Germinal center (tissue), 1 donor: ENCODE measurements around the gene PRR19.
"Not testable (repeated sequence)": the region's sequence is repeated elsewhere in the genome, so short reads cannot be mapped to it uniquely, and the experiment has no call there.

Source experiments
- DNase-seq: peaks from one replicate; pipeline ENCODE4 v3.0.0; 2012; ENCODE audit warnings: mixed read lengths, low spot score

Gene PRR19

DNA sequence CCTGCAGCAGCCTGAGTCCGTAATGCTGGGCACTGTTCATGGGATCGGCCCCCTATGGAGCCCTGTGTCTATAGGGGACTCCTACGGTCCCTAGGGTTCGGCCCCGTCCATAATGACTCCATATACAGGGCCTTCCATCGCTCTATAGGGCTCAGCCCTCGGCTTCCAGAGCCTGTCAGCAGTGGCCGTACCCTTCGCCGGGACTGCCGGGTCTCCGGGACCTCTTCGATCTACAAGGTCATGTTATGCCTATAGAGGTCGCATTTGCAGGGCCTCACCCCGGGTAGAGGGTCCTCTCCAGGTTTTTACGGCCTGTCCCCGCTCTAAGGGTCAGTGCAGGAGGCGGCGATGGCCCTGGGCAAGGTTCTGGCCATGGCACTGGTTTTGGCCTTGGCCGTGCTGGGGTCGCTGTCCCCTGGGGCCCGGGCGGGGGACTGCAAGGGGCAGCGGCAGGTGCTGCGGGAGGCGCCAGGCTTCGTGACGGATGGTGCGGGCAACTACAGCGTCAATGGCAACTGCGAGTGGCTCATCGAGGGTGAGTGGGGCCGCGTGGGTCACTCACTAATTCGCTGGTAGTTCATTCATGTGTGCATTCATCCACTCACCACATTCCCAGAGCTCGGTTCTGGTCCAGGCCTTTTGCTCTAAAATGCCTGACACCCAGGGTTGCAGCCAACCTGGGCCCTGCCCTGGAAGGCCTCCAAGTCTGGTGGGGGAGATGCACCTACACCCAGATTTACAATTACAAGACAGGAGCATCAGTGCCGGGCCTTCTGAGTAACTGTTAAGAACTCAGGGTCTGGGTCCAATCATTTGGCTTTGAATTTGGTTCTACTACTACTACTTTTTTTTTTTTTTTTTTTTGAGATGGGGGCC lies 24.2 kb downstream of the PRR19 start:
- peak; percentile 49 for DNase-seq

GRCh38 chr19:42326969-42327368 lies 25.0 kb downstream of the PRR19 start:
- DNase-seq, result no peak

DNA sequence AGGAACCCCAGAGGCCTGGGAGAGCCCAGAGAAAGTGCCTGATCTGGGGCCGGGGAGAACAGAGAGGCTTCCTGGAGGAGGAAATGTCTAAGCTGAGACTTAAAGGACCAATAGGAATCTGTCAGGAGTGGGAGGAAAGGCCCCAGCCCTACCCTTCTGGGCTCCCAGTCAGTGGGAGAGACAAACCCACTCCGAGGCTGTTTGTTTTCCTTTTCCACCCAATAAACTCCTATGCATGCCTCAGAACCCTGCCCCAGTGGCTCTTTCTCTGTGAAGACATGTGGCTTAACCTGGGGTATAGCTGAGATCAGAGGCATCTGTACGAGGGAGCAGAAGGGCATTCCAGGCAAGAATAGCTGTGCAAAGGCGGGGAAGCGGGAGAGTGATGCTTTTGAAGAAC lies 25.4 kb downstream of the PRR19 start:
- no peak for DNase-seq

DNA sequence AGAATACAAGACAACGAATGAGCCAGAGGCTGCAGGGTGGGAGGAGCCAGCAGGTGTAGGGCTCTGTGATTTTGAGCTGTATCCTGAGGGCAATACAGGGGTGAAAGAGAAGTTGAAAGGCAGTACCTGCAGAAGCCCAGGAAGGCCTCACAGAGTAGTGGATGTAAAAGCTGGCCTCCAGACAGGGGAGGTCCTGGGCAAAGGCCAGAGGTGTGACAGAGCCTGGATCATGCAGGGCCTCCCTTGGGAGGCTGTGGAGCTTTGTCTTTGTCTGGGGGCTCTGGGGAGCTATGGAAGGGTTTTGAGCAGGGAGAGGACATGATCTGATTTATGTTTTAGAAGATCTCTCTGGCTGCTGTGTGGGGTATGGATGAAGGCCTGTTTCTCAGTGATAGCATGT lies 26.2 kb downstream of the PRR19 start:
- DNase-seq, result no peak

GRCh38 chr19:42328854-42329253 lies 26.9 kb downstream of the PRR19 start:
- no peak for DNase-seq

- no peak for DNase-seq
Observed at GRCh38 chr19:42330241-42330711, 28.3 kb downstream of the PRR19 start.

DNA sequence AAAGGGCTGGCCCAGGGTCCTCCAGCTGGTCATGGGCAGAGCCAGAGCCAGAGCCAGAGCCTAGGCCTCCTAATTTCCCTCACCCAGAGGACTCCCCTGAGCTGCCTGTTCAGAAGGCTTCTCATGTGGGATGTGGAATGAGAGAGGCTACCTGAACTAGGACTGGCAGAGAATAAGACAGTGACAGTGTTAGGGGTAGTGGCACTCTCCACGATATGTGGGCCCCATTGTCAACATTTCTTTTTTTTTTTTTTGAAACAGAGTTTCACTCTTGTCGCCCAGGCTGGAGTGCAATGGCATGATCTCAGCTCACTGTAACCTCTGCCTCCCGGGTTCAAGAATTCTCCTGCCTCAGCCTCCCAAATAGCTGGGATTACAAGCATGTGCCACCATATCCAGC lies 29.4 kb downstream of the PRR19 start:
- DNase-seq, result not testable (repeated sequence)

DNA sequence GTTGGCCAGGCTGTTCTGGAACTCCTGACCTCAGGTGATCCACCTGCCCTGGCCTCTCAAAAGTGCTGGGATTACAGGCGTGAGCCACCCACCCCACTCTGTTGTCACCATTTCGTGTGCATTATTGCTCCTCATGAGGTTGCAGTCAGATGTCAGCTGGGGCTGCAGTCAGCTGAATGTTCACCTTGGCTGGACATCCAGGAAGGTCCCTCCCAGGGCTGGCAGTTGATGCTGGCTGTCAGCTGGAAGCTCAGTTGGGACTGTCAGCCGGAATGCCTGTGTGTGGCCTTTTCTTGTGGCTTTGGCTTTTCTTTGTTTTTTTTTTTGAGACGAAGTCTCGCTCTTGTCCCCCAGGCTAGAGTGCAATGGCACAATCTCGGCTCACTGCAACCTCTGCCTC lies 30.1 kb downstream of the PRR19 start:
- DNase-seq, result no peak

DNA sequence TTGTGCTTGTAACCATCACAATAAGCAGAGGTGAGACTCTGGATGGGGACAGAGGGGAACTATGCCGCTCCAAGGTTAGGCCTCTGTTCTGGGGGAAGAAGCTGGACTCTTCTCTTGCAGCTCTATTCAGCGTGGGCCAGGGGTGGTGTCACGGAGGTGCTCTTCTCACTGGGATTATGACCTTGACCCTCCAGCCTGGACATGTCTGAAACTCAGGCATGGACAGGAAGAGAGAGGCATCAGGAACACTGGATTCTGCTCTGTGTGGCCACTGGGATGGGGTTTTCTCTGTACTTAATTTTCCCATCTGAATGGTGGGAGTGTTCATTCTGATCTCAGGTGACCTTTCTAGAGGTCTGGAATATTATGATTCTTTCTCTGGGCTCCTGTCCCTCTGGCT lies 31.1 kb downstream of the PRR19 start:
- no peak for DNase-seq

DNA sequence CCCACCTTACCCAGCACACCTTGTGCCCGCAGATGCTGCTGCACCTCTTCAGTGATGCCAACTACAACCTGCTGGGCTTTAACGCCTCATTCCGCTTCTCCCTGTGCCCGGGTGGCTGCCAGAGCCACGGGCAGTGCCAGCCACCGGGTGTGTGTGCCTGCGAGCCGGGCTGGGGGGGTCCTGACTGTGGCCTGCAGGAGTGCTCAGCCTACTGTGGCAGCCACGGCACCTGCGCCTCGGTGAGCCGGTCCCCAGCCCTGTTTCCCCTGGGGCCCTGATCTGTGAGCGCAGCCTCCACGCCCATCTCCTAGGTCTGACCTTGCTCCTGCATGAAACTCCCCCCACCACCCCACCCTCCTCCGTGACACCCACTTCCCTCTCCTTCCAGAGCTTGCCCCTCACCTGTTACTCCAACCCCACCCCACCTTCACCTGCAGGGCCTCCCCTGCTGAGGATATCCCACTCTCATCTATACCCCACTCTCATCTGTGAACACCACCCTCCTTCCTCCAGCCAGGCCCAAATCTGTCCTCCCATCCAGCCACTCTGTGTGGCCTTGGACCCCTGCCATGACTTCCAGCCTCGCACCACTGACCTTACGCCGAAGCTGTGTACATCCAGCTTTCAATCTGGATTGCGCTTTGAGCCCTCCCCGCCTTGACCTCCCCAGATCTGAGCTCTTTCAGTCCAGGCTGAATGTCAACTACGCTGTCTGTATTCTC lies 32.2 kb downstream of the PRR19 start:
- no peak for DNase-seq

DNA sequence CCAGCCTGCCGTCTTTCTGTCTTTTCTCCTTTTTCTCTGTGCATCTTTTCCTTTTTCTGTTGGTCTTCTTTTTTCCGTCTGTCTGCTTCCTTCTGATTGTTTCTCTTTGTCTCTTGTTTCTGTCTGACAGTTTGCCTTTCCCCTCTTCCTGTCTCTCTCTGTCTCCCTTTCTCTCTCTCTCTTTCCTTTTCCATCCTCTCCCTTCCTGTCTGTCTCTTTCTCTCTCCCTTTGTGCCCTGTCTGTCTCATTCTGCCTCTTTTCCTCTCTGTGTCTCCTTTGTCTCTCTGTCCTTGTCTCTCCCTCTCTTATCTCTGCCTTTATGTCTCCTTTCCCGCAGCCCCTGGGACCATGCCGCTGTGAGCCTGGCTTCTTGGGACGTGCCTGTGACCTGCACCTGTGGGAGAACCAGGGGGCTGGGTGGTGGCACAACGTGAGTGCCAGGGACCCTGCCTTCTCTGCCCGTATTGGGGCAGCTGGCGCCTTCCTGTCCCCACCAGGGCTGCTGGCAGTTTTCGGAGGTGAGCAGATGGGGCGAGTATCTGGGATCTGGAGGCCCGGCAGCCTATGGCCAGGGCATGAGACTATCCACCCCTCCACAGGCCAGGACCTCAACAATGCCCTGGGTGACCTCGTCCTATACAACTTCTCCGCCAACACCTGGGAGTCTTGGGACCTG lies 32.9 kb downstream of the PRR19 start:
- DNase-seq, result no peak

DNA sequence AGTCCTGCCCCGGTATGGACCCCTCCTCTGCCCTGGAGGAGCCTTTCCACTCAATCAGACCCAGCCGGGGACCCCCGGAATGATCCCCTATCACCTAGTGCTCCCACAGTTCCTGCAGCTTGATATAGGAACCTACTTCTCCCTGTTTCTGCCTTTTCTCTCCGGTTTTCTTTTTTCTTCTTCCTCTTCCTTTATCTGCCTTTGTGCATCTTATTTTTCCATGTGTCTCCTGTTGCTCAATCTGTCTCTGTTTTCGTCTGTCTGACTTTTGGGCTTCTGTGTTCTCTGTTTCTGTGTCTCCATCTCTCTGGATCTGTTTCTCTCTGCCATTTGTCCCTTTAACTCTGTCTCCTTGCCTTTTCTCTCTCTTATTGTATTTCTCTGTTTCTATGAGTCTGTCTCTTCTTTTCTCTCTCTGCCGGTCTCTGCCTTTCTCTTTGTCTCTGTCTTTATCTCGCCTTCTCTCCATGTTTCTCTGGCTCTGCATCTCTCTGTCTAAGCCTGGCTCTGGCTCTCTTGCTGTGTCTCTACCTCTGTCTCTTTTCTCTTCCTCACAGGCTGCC lies 33.5 kb downstream of the PRR19 start:
- DNase-seq, result no peak

DNA sequence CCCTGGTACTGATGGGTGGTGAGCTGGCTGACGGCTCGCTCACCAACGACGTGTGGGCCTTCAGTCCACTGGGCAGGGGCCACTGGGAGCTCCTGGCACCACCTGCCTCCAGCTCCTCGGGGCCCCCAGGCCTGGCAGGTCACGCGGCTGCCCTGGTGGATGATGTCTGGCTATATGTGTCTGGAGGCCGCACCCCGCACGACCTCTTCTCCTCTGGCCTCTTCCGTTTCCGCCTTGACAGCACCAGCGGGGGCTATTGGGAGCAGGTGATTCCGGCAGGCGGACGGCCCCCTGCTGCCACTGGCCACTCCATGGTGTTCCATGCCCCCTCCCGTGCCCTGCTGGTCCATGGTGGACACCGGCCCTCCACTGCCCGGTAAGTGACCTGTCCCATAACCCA lies 34.0 kb downstream of the PRR19 start:
- no peak for DNase-seq

DNA sequence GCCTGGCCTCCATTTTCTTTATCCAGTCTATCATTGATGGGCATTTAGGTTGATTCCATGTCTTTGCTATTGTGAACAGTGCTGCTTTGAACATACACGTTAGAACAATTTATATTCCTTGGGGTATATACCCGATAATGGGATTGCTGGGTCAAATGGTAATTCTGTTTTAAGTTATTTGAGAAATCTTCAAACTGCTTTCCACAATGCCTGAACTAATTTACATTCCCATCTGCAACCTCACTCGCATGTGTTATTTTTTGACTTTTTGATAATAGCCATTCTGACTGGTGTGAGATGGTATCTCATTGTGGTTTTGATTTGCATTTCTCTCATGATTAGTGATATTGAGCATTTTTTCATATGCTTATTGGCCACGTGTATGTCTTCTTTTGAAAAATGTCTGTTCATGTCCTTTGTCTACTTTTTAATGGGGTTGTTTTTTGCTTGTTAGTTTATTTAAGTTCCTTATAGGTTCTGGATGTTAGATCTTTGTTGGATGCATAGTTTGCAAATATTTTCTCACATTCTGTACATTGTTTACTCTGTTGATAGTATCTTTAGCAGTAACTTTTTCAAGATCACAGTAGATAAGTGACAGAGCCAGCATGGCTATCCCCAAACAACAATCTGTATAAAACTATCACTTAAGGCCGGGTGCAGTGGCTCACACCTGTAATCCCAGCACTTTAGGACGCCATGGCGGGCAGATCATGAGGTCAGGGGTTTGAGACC lies 37.4 kb downstream of the PRR19 start:
- not testable (repeated sequence) for DNase-seq

DNA sequence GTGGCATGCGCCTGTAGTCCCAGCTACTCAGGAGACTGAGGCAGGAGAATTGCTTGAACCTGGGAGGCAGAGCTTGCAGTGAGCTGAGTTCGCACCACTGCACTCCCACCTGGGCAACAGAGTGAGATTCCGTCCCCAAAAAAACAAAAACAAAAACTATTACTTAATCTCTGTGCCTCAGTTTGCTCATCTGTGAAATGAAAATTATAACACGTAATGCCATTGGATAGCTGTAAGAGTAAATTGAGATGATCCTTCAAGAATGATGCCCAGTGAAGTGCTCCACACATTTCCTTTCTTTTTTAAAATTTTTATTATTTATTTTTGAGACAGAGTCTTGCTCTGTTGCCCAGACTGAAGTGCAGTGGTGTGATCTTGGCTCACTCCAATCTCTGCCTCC lies 38.0 kb downstream of the PRR19 start:
- not testable (repeated sequence) for DNase-seq

GRCh38 chr19:42343344-42344110 lies 41.6 kb downstream of the PRR19 start:
- DNase-seq, result no peak

DNA sequence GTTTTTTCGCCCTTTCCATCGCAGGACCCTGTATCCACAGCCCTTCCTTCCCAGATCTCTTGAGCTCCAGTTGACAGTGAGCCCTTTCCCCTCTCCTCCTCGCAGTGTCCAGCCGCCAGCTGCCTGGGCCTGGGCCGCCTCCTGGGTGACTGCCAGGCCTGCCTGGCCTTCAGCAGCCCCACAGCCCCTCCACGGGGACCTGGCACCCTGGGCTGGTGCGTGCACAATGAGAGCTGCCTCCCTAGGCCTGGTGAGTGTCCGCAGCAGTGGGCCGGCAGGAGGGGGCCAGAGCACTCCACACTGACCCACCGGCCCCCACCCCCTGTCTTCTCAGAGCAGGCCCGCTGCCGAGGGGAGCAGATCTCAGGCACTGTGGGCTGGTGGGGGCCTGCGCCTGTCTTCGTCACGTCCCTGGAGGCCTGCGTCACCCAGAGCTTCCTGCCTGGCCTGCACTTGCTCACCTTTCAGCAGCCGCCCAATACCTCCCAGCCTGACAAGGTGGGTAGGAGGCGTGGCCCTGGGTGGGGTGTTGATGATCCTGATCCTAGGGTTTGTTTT lies 42.5 kb downstream of the PRR19 start:
- DNase-seq, result no peak

- no peak for DNase-seq
Observed at GRCh38 chr19:42345191-42345812, 43.4 kb downstream of the PRR19 start.

- no peak for DNase-seq
Observed at GRCh38 chr19:42348211-42348610, 46.3 kb downstream of the PRR19 start.
